Measurements from ENCODE around the gene LPIN3. TPM values are rescaled to one million over a fixed set of nuclear protein-coding genes. Genes with fewer than 3 reads are reported as not detected.

The LPIN3 gene
- polyA plus RNA-seq, 3 donors = 10.5 to 19.9 (median 11.6) TPM

DNA sequence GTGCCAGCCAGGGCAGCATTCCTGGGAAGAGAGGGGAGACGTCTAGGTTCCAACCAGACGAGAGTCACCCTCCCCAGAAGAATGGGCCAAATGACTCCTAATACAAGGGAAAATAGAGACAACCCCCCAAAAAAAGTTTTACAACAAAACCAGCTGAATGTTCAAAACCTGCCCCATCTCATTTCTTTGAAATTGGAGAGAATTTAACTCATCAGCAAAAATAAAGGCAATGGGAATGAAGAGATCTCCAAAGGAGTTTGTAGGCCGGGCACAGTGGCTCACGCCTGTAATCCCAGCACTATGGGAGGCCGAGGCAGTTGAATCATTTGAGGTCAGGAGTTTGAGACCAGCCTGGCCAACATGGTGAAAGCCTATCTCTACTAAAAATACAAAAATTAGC, 35.7 kb downstream of the LPIN3 start:
- DNase-seq (ENCODE audit: extremely low read depth in 1 of 11, low read depth in 9 of 11, low spot score in 4 of 11) = no peak

DNA sequence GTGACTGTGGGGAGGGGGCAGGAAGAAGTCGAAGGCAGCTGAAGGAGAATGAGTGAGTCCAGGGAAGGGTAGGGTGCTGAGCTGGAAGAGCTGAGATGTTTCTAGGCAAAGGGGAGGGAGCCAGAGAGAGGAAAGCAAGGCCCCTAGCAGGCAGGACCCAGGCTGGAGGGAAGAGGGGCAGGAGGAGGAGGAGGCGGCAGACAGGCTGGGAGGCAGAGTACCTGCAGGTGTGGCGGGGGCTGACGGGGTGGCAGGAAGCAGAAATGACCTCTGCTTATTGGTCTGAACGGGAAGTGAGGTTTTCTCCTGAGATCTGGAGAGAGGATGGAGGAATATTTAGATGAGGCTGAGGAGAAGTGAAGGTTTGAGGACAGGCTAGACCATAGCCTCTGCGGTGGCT, 36.7 kb downstream of the LPIN3 start:
- no peak for DNase-seq (ENCODE audit: extremely low read depth in 1 of 11, low read depth in 9 of 11, low spot score in 4 of 11)

GRCh38 chr20:41379551-41379950, 38.9 kb downstream of the LPIN3 start:
- DNase-seq (ENCODE audit: extremely low read depth in 1 of 11, low read depth in 9 of 11, low spot score in 4 of 11) = no peak

GRCh38 chr20:41380551-41381193, 40.1 kb downstream of the LPIN3 start:
- DNase-seq (ENCODE audit: extremely low read depth in 1 of 11, low read depth in 9 of 11, low spot score in 4 of 11) = no peak

DNA sequence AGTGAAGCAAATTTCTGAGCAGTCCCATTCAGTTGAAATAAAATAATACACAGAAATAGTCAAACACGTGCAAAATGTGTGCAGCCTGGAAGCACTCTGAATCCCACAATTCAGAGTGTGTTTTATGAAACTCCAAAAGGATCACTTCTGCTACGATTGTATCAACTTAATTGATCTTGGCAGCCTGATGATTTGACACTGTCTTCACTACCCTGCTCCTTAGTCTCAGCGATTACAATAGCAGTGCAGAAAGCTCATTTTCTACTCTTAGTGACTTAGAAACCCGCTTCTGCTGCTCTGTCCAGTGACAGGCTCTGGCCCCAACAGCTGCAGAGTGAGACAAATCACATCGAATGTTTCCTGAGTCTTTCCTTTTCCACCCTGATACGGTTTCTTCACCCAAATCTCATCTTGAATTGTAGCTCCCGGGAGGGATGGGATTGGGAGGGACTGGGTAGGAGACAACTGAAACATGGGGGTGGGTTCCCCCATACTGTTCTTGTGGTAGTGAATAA, 42.2 kb downstream of the LPIN3 start:
- DNase-seq (ENCODE audit: extremely low read depth in 1 of 11, low read depth in 9 of 11, low spot score in 4 of 11) = no peak

- DNase-seq (ENCODE audit: extremely low read depth in 1 of 11, low read depth in 9 of 11, low spot score in 4 of 11) = peak in 1 of 11 donors; percentile 42
Observed at GRCh38 chr20:41386502-41387427, 46.1 kb downstream of the LPIN3 start.

DNA sequence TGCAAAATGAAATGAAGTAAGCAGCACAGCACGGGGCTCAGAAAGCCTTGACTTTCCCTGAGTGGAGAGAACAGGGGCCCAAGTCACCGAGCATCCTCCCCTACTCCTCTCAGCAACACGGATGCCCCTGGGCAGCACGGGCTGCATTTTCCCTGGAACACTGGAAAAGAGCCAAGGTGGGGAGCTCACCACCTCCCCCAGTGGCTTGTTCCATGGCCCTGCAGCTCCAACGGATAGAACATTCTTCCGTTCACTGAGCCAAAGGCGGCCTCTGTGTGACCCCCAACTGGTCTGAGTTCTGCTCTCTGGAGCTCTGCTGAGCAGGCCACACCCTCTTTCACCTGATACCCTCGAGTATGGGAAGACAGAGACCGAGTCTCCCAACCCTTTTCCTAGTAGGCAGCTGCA, 46.8 kb downstream of the LPIN3 start:
- DNase-seq (ENCODE audit: extremely low read depth in 1 of 11, low read depth in 9 of 11, low spot score in 4 of 11) = peak in 1 of 11 donors; percentile 48

- no peak for DNase-seq (ENCODE audit: extremely low read depth in 1 of 11, low read depth in 9 of 11, low spot score in 4 of 11)
Observed at GRCh38 chr20:41390889-41391288, 50.3 kb downstream of the LPIN3 start.

GRCh38 chr20:41391587-41392001, 51.0 kb downstream of the LPIN3 start:
- DNase-seq (ENCODE audit: extremely low read depth in 1 of 11, low read depth in 9 of 11, low spot score in 4 of 11) = no peak

GRCh38 chr20:41392295-41392694, 51.7 kb downstream of the LPIN3 start:
- DNase-seq (ENCODE audit: extremely low read depth in 1 of 11, low read depth in 9 of 11, low spot score in 4 of 11) = no peak

- DNase-seq (ENCODE audit: extremely low read depth in 1 of 11, low read depth in 9 of 11, low spot score in 4 of 11) = no peak
Observed at GRCh38 chr20:41392871-41393704, 52.5 kb downstream of the LPIN3 start.

DNA sequence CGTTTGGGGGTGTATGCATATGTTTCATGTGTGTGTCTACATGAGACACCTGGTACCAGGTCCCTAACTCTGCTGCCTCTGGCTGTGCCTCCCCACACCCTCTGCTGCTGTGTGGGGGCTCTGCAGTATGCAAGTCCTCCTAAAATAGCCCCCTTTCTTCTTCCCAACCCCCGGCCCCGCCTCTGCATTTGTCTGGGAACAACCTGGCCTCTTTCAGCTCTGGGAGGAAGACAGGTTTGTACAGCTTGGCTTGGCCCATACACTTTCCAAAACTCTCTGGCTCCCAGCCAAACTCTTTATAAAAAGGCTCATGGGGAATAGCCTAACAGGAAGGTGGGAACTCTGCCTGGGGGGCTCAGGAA, 53.1 kb downstream of the LPIN3 start:
- no peak for DNase-seq (ENCODE audit: extremely low read depth in 1 of 11, low read depth in 9 of 11, low spot score in 4 of 11)

DNA sequence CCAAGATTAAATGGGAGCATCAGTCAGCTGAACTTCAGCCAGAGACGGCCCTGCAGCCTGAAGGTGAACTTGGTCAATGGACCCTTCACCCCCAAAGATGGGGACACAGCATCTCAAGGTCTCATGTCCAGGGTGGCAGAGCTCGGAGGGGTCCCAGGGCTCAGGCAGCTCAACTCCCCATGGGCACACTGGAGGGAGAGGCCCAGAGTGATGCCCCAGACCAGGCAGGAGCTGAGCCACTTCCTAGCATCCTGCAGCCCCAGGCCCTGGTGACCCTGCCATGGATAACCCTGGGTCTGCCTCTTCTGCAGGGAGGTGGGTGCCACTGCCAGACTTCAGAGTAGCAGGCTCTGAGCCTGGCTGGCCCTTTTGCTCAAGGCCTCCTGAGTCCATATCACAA, 53.5 kb downstream of the LPIN3 start:
- DNase-seq (ENCODE audit: extremely low read depth in 1 of 11, low read depth in 9 of 11, low spot score in 4 of 11) = no peak

DNA sequence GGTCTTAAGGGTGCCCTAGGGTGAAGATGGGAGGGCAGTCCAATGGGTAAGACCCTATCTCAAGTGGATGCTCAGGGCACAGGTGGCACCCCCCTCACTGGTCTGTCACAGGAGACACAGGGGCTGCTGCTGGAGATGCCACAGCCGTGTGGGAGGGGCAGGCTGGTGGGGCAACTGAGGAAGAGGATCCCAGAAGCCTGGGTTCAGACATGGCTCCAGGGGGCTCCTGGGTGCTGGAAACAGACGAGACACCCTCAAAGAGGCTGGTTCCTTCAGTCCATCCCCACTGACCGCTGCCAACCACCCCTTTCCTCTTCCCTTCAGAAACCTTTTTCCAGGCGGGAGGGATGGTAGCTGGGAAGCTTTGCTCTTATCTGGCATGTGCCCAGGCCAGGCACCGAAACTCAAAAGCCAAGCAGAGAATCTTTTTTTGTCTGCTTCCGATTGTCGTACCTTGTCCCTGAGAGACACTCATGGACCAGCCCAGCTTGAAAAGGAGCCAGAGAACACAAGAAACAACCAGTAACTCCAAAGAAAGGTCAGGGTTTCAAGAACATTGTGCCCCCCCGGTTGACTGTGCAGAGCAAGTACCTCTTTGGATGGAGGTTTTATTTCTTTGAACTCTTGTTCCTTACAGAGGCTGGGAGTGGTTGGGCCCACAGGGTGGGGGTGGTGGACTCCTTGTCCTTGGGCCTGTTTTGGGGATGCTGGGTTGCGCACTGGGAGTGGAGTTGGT, 54.5 kb downstream of the LPIN3 start:
- DNase-seq (ENCODE audit: extremely low read depth in 1 of 11, low read depth in 9 of 11, low spot score in 4 of 11) = no peak

GRCh38 chr20:41395667-41396664, 55.3 kb downstream of the LPIN3 start:
- DNase-seq (ENCODE audit: extremely low read depth in 1 of 11, low read depth in 9 of 11, low spot score in 4 of 11) = no peak

- peak in 7 of 11 donors; percentile 25 to 72 (median 50) for DNase-seq (ENCODE audit: extremely low read depth in 1 of 11, low read depth in 9 of 11, low spot score in 4 of 11)
Observed at GRCh38 chr20:41398408-41398807, 57.8 kb downstream of the LPIN3 start.

DNA sequence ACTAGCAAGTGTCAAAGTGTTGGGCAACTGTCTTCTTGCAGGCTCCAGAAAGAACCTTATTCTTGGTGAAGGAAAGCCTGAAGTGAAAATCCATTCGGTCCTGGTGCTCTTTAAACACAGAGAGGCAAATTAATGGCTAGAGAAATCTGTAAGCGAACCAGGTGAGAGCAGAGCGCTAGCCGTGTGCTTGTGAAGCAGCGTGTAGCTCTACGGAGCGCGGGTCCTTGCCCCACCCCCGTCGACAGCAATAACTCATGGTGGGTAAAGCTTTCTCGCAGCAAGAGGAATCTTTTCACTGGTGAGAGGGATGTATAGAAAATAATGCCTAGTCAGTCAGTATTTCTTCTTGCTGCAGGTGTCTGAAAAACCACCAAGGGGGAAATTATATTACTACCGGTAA, 63.0 kb downstream of the LPIN3 start:
- DNase-seq (ENCODE audit: extremely low read depth in 1 of 11, low read depth in 9 of 11, low spot score in 4 of 11) = no peak

DNA sequence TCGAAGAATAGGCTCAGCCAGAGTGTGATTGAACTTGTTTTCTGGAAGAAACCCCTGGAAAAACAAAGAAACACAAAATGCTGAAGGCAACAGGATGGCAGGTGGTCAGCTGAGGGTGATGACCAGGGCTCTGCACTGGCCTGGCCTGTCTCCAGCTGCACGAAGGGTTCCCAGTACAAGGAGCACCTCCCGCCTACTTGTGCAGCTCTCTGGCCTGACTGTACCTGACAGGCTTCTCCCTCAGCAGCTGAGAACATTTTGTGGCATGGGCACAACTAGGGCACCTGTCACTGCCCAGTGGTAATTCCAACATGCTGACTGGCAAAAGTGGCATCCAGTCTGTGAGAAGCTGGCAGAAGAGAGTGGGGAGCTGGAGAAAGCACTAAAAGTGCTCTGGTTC, 64.8 kb downstream of the LPIN3 start:
- DNase-seq (ENCODE audit: extremely low read depth in 1 of 11, low read depth in 9 of 11, low spot score in 4 of 11) = no peak
